NCI-H187 (cell line): ENCODE measurements around the gene HOXA13.
A peak's percentile ranks its signal among the peaks of the same experiment; 100 is the strongest.

Experiments used
- DNase-seq, 2 experiments: peaks; one replicate each; lab custom pipeline; 2025; lab: John Stamatoyannopoulos, UW

The HOXA13 gene

GRCh38 chr7:27207348-27207985 lies 7.6 kb upstream of the HOXA13 start:
- no peak for DNase-seq

- no peak for DNase-seq
These were observed 5.7 kb upstream of the HOXA13 start for GRCh38 chr7:27205325-27206280.

- DNase-seq, result no peak
These were observed 5.0 kb upstream of the HOXA13 start for GRCh38 chr7:27204851-27205322.

GRCh38 chr7:27203964-27204594 lies 4.2 kb upstream of the HOXA13 start:
- no peak for DNase-seq

GRCh38 chr7:27203365-27203953 lies 3.6 kb upstream of the HOXA13 start:
- no peak for DNase-seq

GRCh38 chr7:27202862-27203134 lies 2.9 kb upstream of the HOXA13 start:
- no peak for DNase-seq

GRCh38 chr7:27202018-27202861 lies 2.3 kb upstream of the HOXA13 start:
- DNase-seq, result no peak

- no peak for DNase-seq
These were observed 1.7 kb upstream of the HOXA13 start for GRCh38 chr7:27201580-27202017.

GRCh38 chr7:27200761-27201579 lies 1.1 kb upstream of the HOXA13 start:
- DNase-seq, result no peak

GRCh38 chr7:27198871-27199801 lies 755 bp downstream of the HOXA13 start:
- no peak for DNase-seq

GRCh38 chr7:27198138-27198841 lies 1.6 kb downstream of the HOXA13 start:
- DNase-seq, result no peak

GRCh38 chr7:27197137-27198042 lies 2.5 kb downstream of the HOXA13 start:
- no peak for DNase-seq

- peak; percentile 43 to 68 for DNase-seq
These were observed 3.6 kb downstream of the HOXA13 start for GRCh38 chr7:27196287-27196767.

- DNase-seq, result no peak
These were observed 5.1 kb downstream of the HOXA13 start for GRCh38 chr7:27194686-27195379.

GRCh38 chr7:27194002-27194352 lies 5.9 kb downstream of the HOXA13 start:
- no peak for DNase-seq

GRCh38 chr7:27193335-27194001 lies 6.4 kb downstream of the HOXA13 start:
- no peak for DNase-seq
